NCI-H82 (cell line): ENCODE results near the gene OMD.
"Not testable (repeated sequence)": the region's sequence is repeated elsewhere in the genome, so short reads cannot be mapped to it uniquely, and the experiment has no call there.

Source experiments
- DNase-seq: peaks from one replicate; lab custom pipeline; 2025; lab: John Stamatoyannopoulos, UW

Gene OMD

GRCh38 chr9:92411157-92411556, 13.1 kb downstream of the OMD start:
- not testable (repeated sequence) for DNase-seq

GRCh38 chr9:92408747-92409478, 15.4 kb downstream of the OMD start:
- no peak for DNase-seq

GRCh38 chr9:92407818-92408217, 16.5 kb downstream of the OMD start:
- no peak for DNase-seq

- DNase-seq, result no peak
Measured at GRCh38 chr9:92406477-92406876, 17.8 kb downstream of the OMD start.

GRCh38 chr9:92405818-92406217, 18.5 kb downstream of the OMD start:
- no peak for DNase-seq

- DNase-seq, result no peak
Measured at GRCh38 chr9:92404042-92404836, 20.0 kb downstream of the OMD start, which contains the start of gene OGN. Gene OGN (minus strand): TSS chr9:92404578. CDS start chr9:92403407, 1,171 bp downstream.

GRCh38 chr9:92402826-92403745, 21.2 kb downstream of the OMD start:
- DNase-seq, result no peak

- no peak for DNase-seq
Measured at GRCh38 chr9:92402360-92402759, 21.9 kb downstream of the OMD start.

- no peak for DNase-seq
Measured at GRCh38 chr9:92397853-92398252, 26.4 kb downstream of the OMD start.

GRCh38 chr9:92395617-92396016, 28.7 kb downstream of the OMD start:
- DNase-seq, result no peak

- DNase-seq, result no peak
Measured at GRCh38 chr9:92393686-92394085, 30.6 kb downstream of the OMD start.

GRCh38 chr9:92392690-92393089, 31.6 kb downstream of the OMD start:
- DNase-seq, result no peak

- no peak for DNase-seq
Measured at GRCh38 chr9:92385953-92386352, 38.3 kb downstream of the OMD start.

GRCh38 chr9:92385477-92385876, 38.8 kb downstream of the OMD start:
- DNase-seq, result no peak

- DNase-seq, result no peak
Measured at GRCh38 chr9:92385001-92385400, 39.3 kb downstream of the OMD start.

GRCh38 chr9:92384375-92384774, 39.9 kb downstream of the OMD start:
- DNase-seq, result no peak

- DNase-seq, result no peak
Measured at GRCh38 chr9:92381775-92382174, 42.5 kb downstream of the OMD start.

GRCh38 chr9:92380603-92381002, 43.7 kb downstream of the OMD start:
- no peak for DNase-seq

GRCh38 chr9:92378865-92379560, 45.3 kb downstream of the OMD start:
- no peak for DNase-seq

GRCh38 chr9:92377876-92378275, 46.4 kb downstream of the OMD start:
- no peak for DNase-seq

- DNase-seq, result no peak
Measured at GRCh38 chr9:92373167-92373566, 51.1 kb downstream of the OMD start.

- peak; percentile 21 for DNase-seq
Measured at GRCh38 chr9:92369075-92369474, 55.2 kb downstream of the OMD start.
